ENCODE data around the gene PRTN3. TPM values are rescaled to one million over a fixed set of nuclear protein-coding genes. Genes with fewer than 3 reads are reported as not detected.

PRTN3 gene, protein sequence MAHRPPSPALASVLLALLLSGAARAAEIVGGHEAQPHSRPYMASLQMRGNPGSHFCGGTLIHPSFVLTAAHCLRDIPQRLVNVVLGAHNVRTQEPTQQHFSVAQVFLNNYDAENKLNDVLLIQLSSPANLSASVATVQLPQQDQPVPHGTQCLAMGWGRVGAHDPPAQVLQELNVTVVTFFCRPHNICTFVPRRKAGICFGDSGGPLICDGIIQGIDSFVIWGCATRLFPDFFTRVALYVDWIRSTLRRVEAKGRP
- not detected in 2 replicates for total RNA-seq (2022)
- not detected for Bru-seq, nascent RNA
- BruChase-seq, experiment 1, labeled RNA remaining after a 6-hour chase = not detected
- BruChase-seq, experiment 2, labeled RNA remaining after a 2-hour chase = not detected
- long read RNA-seq = 0 reads

DNA sequence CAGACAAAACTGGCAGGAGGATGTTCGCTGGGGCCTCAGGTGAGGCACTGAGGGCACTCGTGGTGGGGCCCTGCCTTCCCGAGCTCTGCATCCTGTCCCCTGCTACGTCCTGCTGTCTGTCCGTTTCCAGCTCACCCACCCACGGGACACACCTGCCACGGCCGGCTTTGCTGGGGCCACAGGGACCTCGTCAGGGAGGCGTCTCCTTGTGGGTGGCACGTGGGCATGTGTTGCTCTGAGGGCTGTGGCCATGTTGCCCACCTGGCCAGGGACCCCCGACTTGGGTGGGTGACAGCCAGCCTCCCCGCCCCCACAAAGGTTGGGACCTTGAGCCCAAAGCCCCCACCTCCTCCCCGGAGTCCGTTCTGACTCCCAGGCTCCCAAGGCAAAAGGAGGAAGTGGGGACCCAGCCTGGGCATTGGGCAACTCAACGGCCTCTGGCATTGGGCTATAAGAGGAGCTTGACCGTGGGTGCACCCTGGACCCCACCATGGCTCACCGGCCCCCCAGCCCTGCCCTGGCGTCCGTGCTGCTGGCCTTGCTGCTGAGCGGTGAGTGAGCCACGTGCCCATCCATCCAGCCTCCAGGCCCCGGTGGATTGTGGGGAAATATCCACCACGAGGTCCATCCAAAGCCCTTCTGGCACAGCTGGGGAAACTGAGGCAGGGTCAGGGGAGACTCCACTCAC, at the start of gene PRTN3:
Gene PRTN3, plus strand, starts transcription at position 481 of the 688 bp plus-strand sequence. Its CDS starts 10 bp downstream, at position 491.
- Mint-ChIP-seq H3K27ac (ENCODE audit: unreplicated experiment) (peak within 1 kb of the TSS; percentile 76), H3K36me3 (ENCODE audit: insufficient read depth, unreplicated experiment) (peaks cover 3% of the 10 kb centered on the region), H3K4me3 (ENCODE audit: low read depth, unreplicated experiment) (no peak within 1 kb of the TSS), H3K9me3 (ENCODE audit: low read depth, unreplicated experiment) (peaks cover 3% of the 10 kb centered on the region), H3K4me1 (ENCODE audit: low read depth, unreplicated experiment) (no peaks in the 10 kb centered on the region), H3K27me3 (ENCODE audit: unreplicated experiment) (peaks cover 48% of the 10 kb centered on the region)
- no TSS peak for BruUV-seq (replicated peaks)
- TF ChIP-seq, protein P1, sequence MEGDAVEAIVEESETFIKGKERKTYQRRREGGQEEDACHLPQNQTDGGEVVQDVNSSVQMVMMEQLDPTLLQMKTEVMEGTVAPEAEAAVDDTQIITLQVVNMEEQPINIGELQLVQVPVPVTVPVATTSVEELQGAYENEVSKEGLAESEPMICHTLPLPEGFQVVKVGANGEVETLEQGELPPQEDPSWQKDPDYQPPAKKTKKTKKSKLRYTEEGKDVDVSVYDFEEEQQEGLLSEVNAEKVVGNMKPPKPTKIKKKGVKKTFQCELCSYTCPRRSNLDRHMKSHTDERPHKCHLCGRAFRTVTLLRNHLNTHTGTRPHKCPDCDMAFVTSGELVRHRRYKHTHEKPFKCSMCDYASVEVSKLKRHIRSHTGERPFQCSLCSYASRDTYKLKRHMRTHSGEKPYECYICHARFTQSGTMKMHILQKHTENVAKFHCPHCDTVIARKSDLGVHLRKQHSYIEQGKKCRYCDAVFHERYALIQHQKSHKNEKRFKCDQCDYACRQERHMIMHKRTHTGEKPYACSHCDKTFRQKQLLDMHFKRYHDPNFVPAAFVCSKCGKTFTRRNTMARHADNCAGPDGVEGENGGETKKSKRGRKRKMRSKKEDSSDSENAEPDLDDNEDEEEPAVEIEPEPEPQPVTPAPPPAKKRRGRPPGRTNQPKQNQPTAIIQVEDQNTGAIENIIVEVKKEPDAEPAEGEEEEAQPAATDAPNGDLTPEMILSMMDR (IDR thresholded peaks at IDR 0.05; ENCODE audit: unreplicated experiment) = no peak
- DNase-seq = no peak
- CTCF ChIA-PET = no interaction called here
- intact Hi-C loops (cut with micrococcal nuclease; ENCODE audit: unreplicated experiment) = no loop called here

DNA sequence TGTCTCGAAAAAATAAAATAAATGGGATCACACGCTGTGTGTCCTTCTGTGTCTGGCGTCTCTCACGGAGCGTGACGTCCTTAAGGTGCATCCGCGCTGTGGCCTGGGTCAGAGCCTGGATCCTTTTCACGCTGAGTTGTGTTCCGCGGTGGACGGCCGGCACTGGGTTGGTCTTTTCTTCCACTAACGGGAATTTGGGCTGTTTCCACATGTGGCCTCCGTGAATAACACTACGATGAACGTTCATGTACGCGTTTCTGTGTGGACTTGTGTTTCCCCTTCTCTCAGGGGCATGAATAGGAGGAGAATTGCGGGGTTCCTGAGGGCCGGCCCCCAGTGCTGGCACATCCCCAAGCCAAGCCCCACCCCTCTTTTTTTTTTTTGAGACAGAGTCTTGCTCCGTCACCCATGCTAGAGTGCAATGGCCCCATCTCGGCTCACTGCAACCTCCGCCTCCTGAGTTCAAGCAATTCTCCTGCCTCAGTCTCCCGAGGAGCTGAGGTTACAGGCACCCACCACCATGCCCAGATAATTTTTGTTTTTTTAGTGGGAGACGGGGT, 49.7 kb upstream of the PRTN3 start:
- H3K9me3 Mint-ChIP-seq (ENCODE audit: low read depth, unreplicated experiment) = no peaks in the 10 kb centered on the region
- intact Hi-C loops (cut with micrococcal nuclease; ENCODE audit: unreplicated experiment) = no loop called here
- CTCF ChIA-PET = no interaction called here
- no peak overlapping the region for H3K4me3 Mint-ChIP-seq (ENCODE audit: low read depth, unreplicated experiment)
- no peaks in the 10 kb centered on the region for H3K4me1 Mint-ChIP-seq (ENCODE audit: low read depth, unreplicated experiment)
- TF ChIP-seq, protein P1 (IDR thresholded peaks at IDR 0.05; ENCODE audit: unreplicated experiment) = no peak
- no peak overlapping the region for H3K27ac Mint-ChIP-seq (ENCODE audit: unreplicated experiment)
- no peak for DNase-seq
- peaks cover 5% of the 10 kb centered on the region for H3K36me3 Mint-ChIP-seq (ENCODE audit: insufficient read depth, unreplicated experiment)
- BruUV-seq (replicated peaks) = no TSS peak
- H3K27me3 Mint-ChIP-seq (ENCODE audit: unreplicated experiment) = no peaks in the 10 kb centered on the region

DNA sequence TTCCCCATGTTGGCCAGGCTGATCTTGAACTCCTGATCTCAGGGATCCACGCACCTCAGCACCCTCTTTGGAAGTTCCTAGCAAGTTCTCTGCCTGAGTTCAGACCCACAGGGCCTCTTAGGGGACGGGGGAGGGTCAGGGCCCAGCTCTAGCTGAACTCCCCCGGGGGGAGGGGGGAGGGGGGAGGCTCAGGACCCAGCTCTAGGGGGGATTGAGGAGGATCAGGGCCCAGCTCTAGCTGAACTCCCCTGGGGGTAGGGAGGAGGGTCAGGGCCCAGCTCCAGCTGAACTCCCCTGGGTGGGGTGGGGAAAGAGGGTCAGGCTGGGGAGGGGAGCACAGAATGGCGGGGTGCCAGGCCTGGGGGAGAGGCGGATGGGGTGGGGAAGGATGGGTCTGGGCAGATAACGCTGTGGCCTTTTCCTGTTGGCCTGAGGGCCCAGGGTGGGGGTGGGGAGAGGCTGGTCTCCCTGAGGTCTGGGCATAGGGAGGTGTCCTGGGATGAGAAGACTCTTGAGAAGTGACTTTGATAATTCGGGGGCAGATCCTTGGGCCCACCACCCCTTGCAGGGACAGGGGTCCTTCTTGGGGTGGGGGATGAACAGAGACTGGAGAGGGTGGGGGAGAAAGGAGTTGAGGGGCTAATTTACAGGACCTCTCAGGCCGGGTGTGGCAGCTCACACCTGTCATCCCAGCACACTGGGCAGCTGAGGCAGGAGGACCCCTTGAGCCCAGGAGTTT, 49.1 kb upstream of the PRTN3 start:
- no peaks in the 10 kb centered on the region for H3K4me1 Mint-ChIP-seq (ENCODE audit: low read depth, unreplicated experiment)
- no peaks in the 10 kb centered on the region for H3K27me3 Mint-ChIP-seq (ENCODE audit: unreplicated experiment)
- TF ChIP-seq, protein P1 (IDR thresholded peaks at IDR 0.05; ENCODE audit: unreplicated experiment) = no peak
- no peak overlapping the region for H3K4me3 Mint-ChIP-seq (ENCODE audit: low read depth, unreplicated experiment)
- CTCF ChIA-PET = interaction anchor here (0.5 kb wide), 1 partner anchor 372 kb away, joined by 10 read pairs; no protein-coding TSS in a partner anchor
- no peak overlapping the region for H3K27ac Mint-ChIP-seq (ENCODE audit: unreplicated experiment)
- peaks cover 8% of the 10 kb centered on the region for H3K36me3 Mint-ChIP-seq (ENCODE audit: insufficient read depth, unreplicated experiment)
- no peaks in the 10 kb centered on the region for H3K9me3 Mint-ChIP-seq (ENCODE audit: low read depth, unreplicated experiment)
- no TSS peak for BruUV-seq (replicated peaks)
- no peak for DNase-seq
- intact Hi-C loops (cut with micrococcal nuclease; ENCODE audit: unreplicated experiment) = no loop called here

DNA sequence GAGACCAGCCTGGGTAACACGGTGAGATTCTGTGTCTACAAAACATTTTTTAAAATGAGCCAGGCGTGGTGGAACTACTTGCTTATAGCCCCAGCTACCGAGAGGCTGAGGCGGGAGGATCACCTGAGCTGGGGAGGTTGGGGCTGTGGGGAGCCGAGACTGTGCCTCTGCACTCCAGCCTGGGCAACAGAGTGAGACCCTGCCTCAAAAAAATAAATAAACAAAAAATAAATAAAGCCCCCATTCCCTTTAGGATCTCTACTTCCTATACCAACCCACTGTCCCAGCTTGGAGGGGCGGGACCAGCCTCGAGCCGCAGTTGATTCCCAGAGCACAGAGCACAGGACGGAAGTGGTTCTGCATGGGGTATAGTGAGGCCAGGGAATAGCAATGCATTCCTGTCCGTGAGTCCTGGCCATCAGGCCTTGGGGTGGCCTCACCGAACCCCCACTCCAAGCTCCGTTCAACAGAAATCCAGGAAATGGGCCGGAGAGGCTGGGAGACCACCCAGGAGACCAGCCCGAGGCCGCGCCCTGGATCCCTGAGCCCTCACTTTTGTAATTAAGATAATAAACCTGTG, 48.4 kb upstream of the PRTN3 start:
- H3K9me3 Mint-ChIP-seq (ENCODE audit: low read depth, unreplicated experiment) = no peaks in the 10 kb centered on the region
- no peak overlapping the region for H3K4me3 Mint-ChIP-seq (ENCODE audit: low read depth, unreplicated experiment)

More for the DNA sequence above, 48.4 kb upstream of the PRTN3 start:
- Mint-ChIP-seq H3K27me3 (ENCODE audit: unreplicated experiment) (no peaks in the 10 kb centered on the region), H3K27ac (ENCODE audit: unreplicated experiment) (no peak overlapping the region), H3K36me3 (ENCODE audit: insufficient read depth, unreplicated experiment) (peaks cover 14% of the 10 kb centered on the region), H3K4me1 (ENCODE audit: low read depth, unreplicated experiment) (no peaks in the 10 kb centered on the region)
- TF ChIP-seq, protein P1 (IDR thresholded peaks at IDR 0.05; ENCODE audit: unreplicated experiment) = no peak
- CTCF ChIA-PET = no interaction called here
- DNase-seq = no peak
- intact Hi-C loops (cut with micrococcal nuclease; ENCODE audit: unreplicated experiment) = no loop called here
- BruUV-seq (replicated peaks) = no TSS peak

Data from Calu3 (cell line).